Measurements from ENCODE around the gene SENP8.
"Not testable (repeated sequence)": the region's sequence is repeated elsewhere in the genome, so short reads cannot be mapped to it uniquely, and the experiment has no call there.

SENP8 gene

GRCh38 chr15:72118017-72118978 is at the start of gene SENP8, which contains the start of gene MYO9A:
Gene SENP8, plus strand, starts transcription at chr15:72118403. Its CDS starts 21,221 bp downstream, at chr15:72139624.
Gene MYO9A, minus strand, starts transcription at chr15:72118150. Its CDS starts 71,587 bp downstream, at chr15:72046563.
- H3K4me3 ChIP-seq (replicated peaks in 1 of 2; ENCODE audit: low read depth in 2 of 2, low read length in 2 of 2) = peak within 1 kb of the TSS; percentile 83 to 94
- peak; percentile 99 for DNase-seq (ENCODE audit: low read depth in 2 of 2)
- TF ChIP-seq CTCF (IDR thresholded peaks at IDR 0.05; ENCODE audit: low read depth, low read length) = no peak

GRCh38 chr15:72068856-72069255 is 49.3 kb upstream of the SENP8 start:
- no peak overlapping the region for H3K4me3 ChIP-seq (replicated peaks in 1 of 2; ENCODE audit: low read depth in 2 of 2, low read length in 2 of 2)
- TF ChIP-seq CTCF (IDR thresholded peaks at IDR 0.05; ENCODE audit: low read depth, low read length) = no peak
- no peak for DNase-seq (ENCODE audit: low read depth in 2 of 2)

- no peak for TF ChIP-seq CTCF (IDR thresholded peaks at IDR 0.05; ENCODE audit: low read depth, low read length)
- no peak overlapping the region for H3K4me3 ChIP-seq (replicated peaks in 1 of 2; ENCODE audit: low read depth in 2 of 2, low read length in 2 of 2)
- DNase-seq (ENCODE audit: low read depth in 2 of 2) = no peak
These were observed 47.3 kb upstream of the SENP8 start for GRCh38 chr15:72070817-72071447.

GRCh38 chr15:72071448-72071825 is 46.8 kb upstream of the SENP8 start:
- not testable (repeated sequence) for H3K4me3 ChIP-seq (replicated peaks in 1 of 2; ENCODE audit: low read depth in 2 of 2, low read length in 2 of 2); DNase-seq (ENCODE audit: low read depth in 2 of 2)

GRCh38 chr15:72074335-72075060 is 43.7 kb upstream of the SENP8 start:
- TF ChIP-seq CTCF (IDR thresholded peaks at IDR 0.05; ENCODE audit: low read depth, low read length) = no peak
- no peak overlapping the region for H3K4me3 ChIP-seq (replicated peaks in 1 of 2; ENCODE audit: low read depth in 2 of 2, low read length in 2 of 2)
- no peak for DNase-seq (ENCODE audit: low read depth in 2 of 2)

- no peak overlapping the region for H3K4me3 ChIP-seq (replicated peaks in 1 of 2; ENCODE audit: low read depth in 2 of 2, low read length in 2 of 2)
- no peak for TF ChIP-seq CTCF (IDR thresholded peaks at IDR 0.05; ENCODE audit: low read depth, low read length)
- DNase-seq (ENCODE audit: low read depth in 2 of 2) = no peak
These were observed 40.3 kb upstream of the SENP8 start for GRCh38 chr15:72077950-72078349.
